ENCODE data around the gene SPINK2. TPM values are rescaled to one million over a fixed set of nuclear protein-coding genes. Genes with fewer than 3 reads are reported as not detected.

Gene SPINK2
- total and polyA plus RNA-seq, 5 donors, result 1.9 to 36.1 (median 21.8) TPM

DNA sequence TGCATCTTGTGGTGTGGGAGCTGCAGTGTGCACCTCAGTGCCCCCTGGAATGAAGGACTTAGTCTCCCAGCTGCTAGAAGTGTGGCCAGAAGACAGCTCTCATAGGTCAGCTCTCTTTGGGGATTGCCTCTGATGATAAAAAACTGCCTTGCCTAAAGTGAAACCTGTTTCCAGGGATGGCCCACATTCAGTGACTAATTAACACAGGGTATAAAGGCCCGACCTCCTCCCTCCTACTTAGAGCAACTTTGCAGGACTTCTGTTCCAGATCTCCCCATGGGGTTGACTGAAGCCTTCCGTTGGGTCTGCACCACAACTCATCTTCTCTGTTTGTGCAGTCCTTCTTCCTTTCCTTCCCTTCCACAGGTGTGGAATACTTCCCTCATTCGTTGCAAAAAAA lies 53.2 kb downstream of the SPINK2 start:
- no peaks in the 10 kb centered on the region for H3K27me3 ChIP-seq (ENCODE audit: control insufficient read depth, insufficient read depth)
- H3K4me3 ChIP-seq (ENCODE audit: low read length), result no peak overlapping the region
- H3K4me1 ChIP-seq (ENCODE audit: control insufficient read depth, insufficient read depth, low read length), result no peaks in the 10 kb centered on the region
- no peak overlapping the region for H3K27ac ChIP-seq (ENCODE audit: low read length)
- DNase-seq (no peak), ATAC-seq (no peak)
- 56% methylated on average over 3 of the region's 3 CpGs for WGBS
- intact Hi-C loops (cut with DNase I), result no loop called here
- no peaks in the 10 kb centered on the region for H3K9me3 ChIP-seq (ENCODE audit: control insufficient read depth, low read length)

DNA sequence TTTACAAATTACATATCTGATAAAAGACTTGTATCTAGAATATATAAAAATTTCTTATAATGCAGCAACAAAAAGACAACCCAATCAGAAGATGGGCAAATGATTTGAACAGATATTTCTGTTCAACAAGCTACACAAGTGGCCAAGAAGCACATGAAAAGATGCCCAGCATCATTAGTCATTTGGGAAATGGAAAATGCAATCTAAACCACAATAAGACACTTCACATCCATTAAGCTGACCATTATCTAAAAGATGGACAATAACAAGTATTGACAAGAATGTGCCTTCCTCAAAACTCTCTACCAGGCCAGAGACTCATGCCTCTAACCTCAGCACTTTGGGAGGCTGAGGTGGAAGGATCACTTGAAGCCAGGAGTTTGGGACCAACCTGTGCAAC lies 53.9 kb downstream of the SPINK2 start:
- no peak for DNase-seq
- Histone ChIP-seq H3K4me3 (ENCODE audit: low read length) (no peak overlapping the region), H3K27me3 (ENCODE audit: control insufficient read depth, insufficient read depth) (no peaks in the 10 kb centered on the region), H3K27ac (ENCODE audit: low read length) (no peak overlapping the region), H3K4me1 (ENCODE audit: control insufficient read depth, insufficient read depth, low read length) (no peaks in the 10 kb centered on the region), H3K9me3 (ENCODE audit: control insufficient read depth, low read length) (no peaks in the 10 kb centered on the region)
- intact Hi-C loops (cut with DNase I), result no loop called here
- ATAC-seq, result no peak

DNA sequence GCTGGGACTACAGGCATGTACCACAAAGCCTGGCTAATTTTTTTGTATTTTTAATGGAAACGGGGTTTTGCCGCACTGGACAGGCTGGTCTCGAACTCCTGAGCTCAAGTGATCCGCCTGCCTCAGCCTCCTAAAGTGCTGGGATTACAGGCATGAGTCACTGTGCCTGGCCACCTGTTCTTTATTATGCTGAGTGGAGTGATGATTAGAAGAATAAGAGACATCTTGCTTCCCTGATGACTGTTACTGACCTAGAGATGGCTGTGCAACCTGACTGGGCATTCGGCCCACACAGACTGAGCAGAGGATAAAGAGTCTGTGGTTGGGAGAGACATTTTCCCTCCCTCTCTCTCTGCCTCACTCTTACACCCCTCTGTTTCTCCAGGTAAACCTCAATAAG lies 56.7 kb downstream of the SPINK2 start:
- ATAC-seq, result no peak
- 81% methylated on average over 5 of the region's 5 CpGs for WGBS

DNA sequence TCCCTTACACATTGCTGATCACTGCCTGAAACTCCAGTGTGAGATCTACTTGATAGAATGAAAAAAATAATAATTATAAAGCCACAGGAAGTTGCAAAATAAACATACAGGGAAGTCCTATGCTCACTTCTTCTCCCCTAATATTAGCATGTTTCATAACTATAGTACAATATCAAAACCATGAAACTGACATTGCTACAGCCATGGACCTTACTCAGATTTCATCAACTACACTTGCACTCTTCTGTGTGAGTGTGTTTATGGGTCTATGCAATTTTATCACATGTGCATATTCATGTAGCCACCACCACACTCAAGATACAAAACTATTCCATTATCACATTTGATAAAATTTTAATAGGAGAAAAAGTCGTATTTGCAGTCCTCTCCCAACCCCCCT lies 57.3 kb downstream of the SPINK2 start:
- Histone ChIP-seq H3K4me1 (ENCODE audit: control insufficient read depth, insufficient read depth, low read length) (no peaks in the 10 kb centered on the region), H3K27me3 (ENCODE audit: control insufficient read depth, insufficient read depth) (no peaks in the 10 kb centered on the region), H3K27ac (ENCODE audit: low read length) (no peak overlapping the region), H3K4me3 (ENCODE audit: low read length) (no peak overlapping the region), H3K9me3 (ENCODE audit: control insufficient read depth, low read length) (no peaks in the 10 kb centered on the region)
- WGBS, result 74% methylated on average over 1 of the region's 1 CpG
- intact Hi-C loops (cut with DNase I), result no loop called here
- ATAC-seq, result no peak
- DNase-seq, result no peak

More for the DNA sequence above, 56.7 kb downstream of the SPINK2 start:
- no peaks in the 10 kb centered on the region for H3K4me1 ChIP-seq (ENCODE audit: control insufficient read depth, insufficient read depth, low read length)
- DNase-seq, result no peak
- H3K27ac ChIP-seq (ENCODE audit: low read length), result no peak overlapping the region
- H3K4me3 ChIP-seq (ENCODE audit: low read length), result no peak overlapping the region
- intact Hi-C loops (cut with DNase I), result no loop called here
- H3K9me3 ChIP-seq (ENCODE audit: control insufficient read depth, low read length), result no peaks in the 10 kb centered on the region
- no peaks in the 10 kb centered on the region for H3K27me3 ChIP-seq (ENCODE audit: control insufficient read depth, insufficient read depth)

DNA sequence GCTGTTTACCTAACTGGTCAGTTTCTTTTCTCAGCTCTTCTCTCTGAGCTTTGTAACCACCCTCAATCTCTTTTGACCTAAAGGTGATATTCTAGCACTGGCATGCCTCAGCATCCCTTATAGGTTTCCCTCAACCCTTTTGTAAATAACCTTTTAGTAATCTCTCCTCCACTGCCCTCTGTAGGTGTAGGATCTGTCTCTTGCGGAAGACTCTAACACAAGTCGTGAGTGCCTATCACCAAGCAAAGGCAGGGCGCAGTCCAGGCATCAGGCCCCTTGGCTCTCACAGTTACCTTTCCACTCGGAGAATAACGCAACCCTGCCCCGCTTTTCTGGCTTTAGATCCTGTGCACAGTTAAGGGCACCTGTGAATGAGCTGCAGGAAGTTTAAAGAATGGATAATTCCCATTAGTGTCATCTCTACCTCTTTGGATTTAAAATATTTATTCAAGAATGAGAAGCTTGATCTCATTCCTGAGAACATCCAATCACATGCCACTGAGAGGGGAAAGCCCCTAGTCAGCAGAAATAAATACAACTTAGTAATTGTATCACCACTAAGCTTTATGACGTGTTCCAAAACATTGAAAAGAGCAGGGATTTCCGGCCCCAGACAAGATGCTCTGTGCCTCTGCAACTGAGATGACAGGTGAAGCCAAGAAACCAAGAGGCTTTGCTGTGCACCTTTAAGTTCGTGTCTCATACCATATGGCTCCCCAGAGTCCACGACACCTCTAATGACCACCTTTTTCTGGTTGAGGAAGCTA lies 58.8 kb downstream of the SPINK2 start:
- Histone ChIP-seq H3K4me3 (ENCODE audit: low read length) (no peak overlapping the region), H3K9me3 (ENCODE audit: control insufficient read depth, low read length) (no peaks in the 10 kb centered on the region), H3K27me3 (ENCODE audit: control insufficient read depth, insufficient read depth) (no peaks in the 10 kb centered on the region), H3K27ac (ENCODE audit: low read length) (no peak overlapping the region), H3K4me1 (ENCODE audit: control insufficient read depth, insufficient read depth, low read length) (no peaks in the 10 kb centered on the region)
- no peak for ATAC-seq
- 83% methylated on average over 10 of the region's 10 CpGs for WGBS
- no peak for DNase-seq
- intact Hi-C loops (cut with DNase I), result no loop called here

DNA sequence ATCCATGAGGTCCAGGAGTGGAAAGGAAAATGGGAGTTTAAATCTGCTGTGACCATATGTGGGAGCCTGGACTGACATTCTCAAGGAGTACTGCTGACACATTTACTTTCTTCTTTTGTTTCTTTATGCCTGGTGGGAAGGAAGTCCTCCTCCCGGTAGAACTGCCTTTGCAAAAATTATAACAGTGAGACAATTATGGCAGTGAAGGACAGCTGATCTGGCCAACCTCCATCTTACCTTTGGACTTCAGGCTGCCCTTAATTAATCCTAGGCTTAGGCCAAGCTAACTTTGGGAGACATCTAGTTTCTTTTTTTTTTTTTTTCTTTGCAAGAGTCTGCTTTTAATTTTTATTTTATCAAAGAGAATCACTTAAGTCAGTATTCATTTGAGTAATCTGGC lies 61.3 kb downstream of the SPINK2 start:
- no peaks in the 10 kb centered on the region for H3K27me3 ChIP-seq (ENCODE audit: control insufficient read depth, insufficient read depth)
- no peak overlapping the region for H3K4me3 ChIP-seq (ENCODE audit: low read length)
- H3K27ac ChIP-seq (ENCODE audit: low read length), result no peak overlapping the region
- intact Hi-C loops (cut with DNase I), result no loop called here
- H3K4me1 ChIP-seq (ENCODE audit: control insufficient read depth, insufficient read depth, low read length), result no peaks in the 10 kb centered on the region
- 57% methylated on average over 1 of the region's 1 CpG for WGBS
- ATAC-seq (no peak), DNase-seq (no peak)
- H3K9me3 ChIP-seq (ENCODE audit: control insufficient read depth, low read length), result no peaks in the 10 kb centered on the region

Other genes starting within 250 kb of the SPINK2 start
- 10 to 100 TPM; 30.6 to 82.1 (median 56.7) TPM for gene HOPX, start 140.4 kb downstream of the SPINK2 start, total RNA-seq
- gene HOPX, start 140.4 kb downstream of the SPINK2 start, polyA plus RNA-seq, result 159 TPM
- 10 to 100 TPM; 30.8 to 35.4 (median 34.6) TPM for gene REST, start 86.2 kb upstream of the SPINK2 start, total RNA-seq
- gene REST, start 86.2 kb upstream of the SPINK2 start, polyA plus RNA-seq, result 5.6 TPM
- gene NOA1, start 155.9 kb upstream of the SPINK2 start, total RNA-seq, result 10 to 100 TPM in 2 of 4 donors, 1 to 10 TPM in 2; 8.4 to 12.5 (median 10.5) TPM
- 7.8 TPM for gene NOA1, start 155.9 kb upstream of the SPINK2 start, polyA plus RNA-seq
- gene POLR2B, start 157.2 kb upstream of the SPINK2 start, total RNA-seq, result 10 to 100 TPM; 69.3 to 80.9 (median 73.9) TPM
- 38.1 TPM for gene POLR2B, start 157.2 kb upstream of the SPINK2 start, polyA plus RNA-seq